Measurements from ENCODE around the gene MARCKS. TPM values are rescaled to one million over a fixed set of nuclear protein-coding genes. Genes with fewer than 3 reads are reported as not detected.

MARCKS gene
- total and polyA plus RNA-seq, 4 donors: 7.7 to 75.6 (median 28.5) TPM

DNA sequence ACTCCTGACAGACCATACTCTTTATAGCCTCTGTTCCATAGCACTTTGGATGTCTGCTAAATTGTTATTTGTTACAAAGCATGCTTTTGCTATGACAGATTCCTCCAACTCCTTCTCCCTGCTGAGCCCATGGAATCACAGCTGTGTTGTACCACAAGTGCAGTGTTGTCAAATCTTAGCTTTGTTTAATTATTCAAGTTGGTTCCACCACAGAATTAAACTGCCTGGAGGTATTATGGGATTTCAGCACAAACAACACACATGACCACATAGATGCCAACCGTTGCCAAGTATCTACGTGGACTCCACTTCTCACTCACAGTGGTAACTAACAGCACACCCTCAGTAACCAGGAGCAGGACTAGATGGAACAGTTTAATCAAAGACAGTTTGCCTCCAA lies 32.7 kb upstream of the MARCKS start:
- Histone ChIP-seq H3K27me3 (ENCODE audit: control insufficient read depth in 1 of 2, insufficient read depth in 2 of 2, low read length in 1 of 2) (no peaks in the 10 kb centered on the region), H3K36me3 (ENCODE audit: control insufficient read depth in 1 of 2, insufficient read depth in 2 of 2, low read length in 1 of 2) (no peaks in the 10 kb centered on the region), H3K27ac (ENCODE audit: low read depth in 1 of 2, low read length in 2 of 2) (no peak overlapping the region), H3K4me1 (ENCODE audit: control insufficient read depth in 1 of 2, insufficient read depth in 2 of 2, low read length in 2 of 2) (no peaks in the 10 kb centered on the region), H3K9me3 (ENCODE audit: control insufficient read depth, low read length) (no peaks in the 10 kb centered on the region), H3K4me3 (ENCODE audit: low read length in 2 of 2) (no peak overlapping the region)
- no peak for ATAC-seq (ENCODE audit: low FRiP score)
- 71 to 87% methylated on average over 2 of the region's 2 CpGs for WGBS, 2 donors
- intact Hi-C loops (cut with DNase I): no loop called here
- DNase-seq: no peak

DNA sequence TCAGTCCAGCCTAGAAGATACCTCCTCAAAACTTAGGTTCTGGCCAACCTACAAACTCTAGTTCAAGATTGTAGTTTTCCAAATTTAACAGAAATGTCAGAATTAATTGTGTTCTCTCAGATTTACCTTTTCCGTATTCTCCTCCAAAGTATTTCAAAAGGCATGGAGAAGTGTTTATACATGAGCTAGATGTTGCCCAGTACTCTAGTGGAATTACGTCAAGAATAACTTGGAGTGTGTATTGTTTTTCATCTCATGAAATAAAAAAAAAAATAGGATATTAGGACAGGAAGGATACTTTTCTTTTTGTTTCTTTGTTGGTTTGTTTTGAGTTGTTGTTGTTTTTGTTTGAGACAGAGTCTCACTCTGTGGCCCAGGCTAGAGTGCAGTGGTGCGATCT lies 32.3 kb upstream of the MARCKS start:
- no peaks in the 10 kb centered on the region for H3K9me3 ChIP-seq (ENCODE audit: control insufficient read depth, low read length)
- H3K4me1 ChIP-seq (ENCODE audit: control insufficient read depth in 1 of 2, insufficient read depth in 2 of 2, low read length in 2 of 2): no peaks in the 10 kb centered on the region
- H3K36me3 ChIP-seq (ENCODE audit: control insufficient read depth in 1 of 2, insufficient read depth in 2 of 2, low read length in 1 of 2): no peaks in the 10 kb centered on the region
- 70 to 80% methylated on average over 3 of the region's 3 CpGs for WGBS, 2 donors
- intact Hi-C loops (cut with DNase I): no loop called here
- no peaks in the 10 kb centered on the region for H3K27me3 ChIP-seq (ENCODE audit: control insufficient read depth in 1 of 2, insufficient read depth in 2 of 2, low read length in 1 of 2)
- DNase-seq: no peak
- no peak overlapping the region for H3K27ac ChIP-seq (ENCODE audit: low read depth in 1 of 2, low read length in 2 of 2)
- H3K4me3 ChIP-seq (ENCODE audit: low read length in 2 of 2): no peak overlapping the region
- no peak for ATAC-seq (ENCODE audit: low FRiP score)

DNA sequence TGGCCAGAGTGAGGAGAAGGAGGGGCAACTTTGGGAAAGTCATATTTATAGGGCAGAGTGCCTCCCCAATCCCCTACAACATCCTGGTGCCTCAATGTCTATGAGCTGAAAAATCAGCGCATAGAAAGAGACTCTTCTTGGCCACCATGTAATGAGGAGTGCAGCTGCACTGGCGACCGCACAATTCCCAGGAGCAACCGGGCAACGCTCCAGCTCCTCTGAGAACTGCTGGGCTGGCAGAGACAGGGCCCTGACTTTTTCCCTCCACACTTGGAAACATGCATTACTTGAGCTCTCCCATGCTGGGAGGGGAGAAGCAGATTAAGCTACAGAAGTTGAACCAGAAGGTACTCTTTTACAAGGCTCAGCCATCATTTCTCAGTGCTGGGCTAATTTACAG lies 31.4 kb upstream of the MARCKS start:
- peak; percentile 85 to 89 for DNase-seq
- WGBS, 2 donors: 3 to 8% methylated on average over 5 of the region's 5 CpGs
- Histone ChIP-seq H3K36me3 (ENCODE audit: control insufficient read depth in 1 of 2, insufficient read depth in 2 of 2, low read length in 1 of 2) (no peaks in the 10 kb centered on the region), H3K4me1 (ENCODE audit: control insufficient read depth in 1 of 2, insufficient read depth in 2 of 2, low read length in 2 of 2) (no peaks in the 10 kb centered on the region), H3K27ac (ENCODE audit: low read depth in 1 of 2, low read length in 2 of 2) (no peak overlapping the region), H3K9me3 (ENCODE audit: control insufficient read depth, low read length) (no peaks in the 10 kb centered on the region), H3K4me3 (ENCODE audit: low read length in 2 of 2) (no peak overlapping the region), H3K27me3 (ENCODE audit: control insufficient read depth in 1 of 2, insufficient read depth in 2 of 2, low read length in 1 of 2) (no peaks in the 10 kb centered on the region)
- intact Hi-C loops (cut with DNase I): no loop called here
- ATAC-seq (ENCODE audit: low FRiP score): peak; percentile 75

DNA sequence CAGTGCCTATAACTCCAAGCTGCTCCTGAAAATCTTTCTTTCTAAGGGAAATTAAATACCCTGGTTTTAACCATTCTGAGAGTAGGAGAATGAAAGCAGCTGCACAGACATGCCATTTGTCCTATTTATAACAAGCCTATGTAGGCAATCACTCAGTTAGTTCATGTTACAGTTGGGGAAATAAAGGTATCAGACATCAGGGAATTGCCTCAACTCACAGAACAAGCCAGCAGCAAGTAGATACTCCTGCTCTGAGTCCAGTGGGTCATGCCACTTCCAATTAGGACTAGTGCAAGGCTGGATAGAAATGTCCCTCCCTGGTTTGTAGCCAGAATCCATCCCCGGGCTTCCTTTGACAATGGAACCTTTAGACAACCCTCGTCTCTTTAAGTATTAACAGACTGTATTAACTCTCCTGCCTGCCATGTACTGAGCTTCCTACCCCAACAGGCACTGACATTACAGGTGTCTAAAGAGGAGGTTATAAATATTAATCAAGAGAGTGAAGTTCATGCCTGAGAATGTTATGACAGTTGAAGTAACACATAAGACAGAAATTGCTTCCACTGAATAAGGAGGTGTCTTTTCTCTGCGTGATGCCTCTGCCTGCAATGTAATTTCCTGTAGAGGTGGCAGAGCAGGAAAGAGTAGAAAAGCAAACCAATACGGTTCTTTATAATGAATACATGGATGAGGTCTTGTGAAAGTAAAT lies 28.0 kb upstream of the MARCKS start:
- DNase-seq: no peak
- WGBS, 2 donors: 93 to 96% methylated on average over 4 of the region's 4 CpGs
- intact Hi-C loops (cut with DNase I): no loop called here
- Histone ChIP-seq H3K4me3 (ENCODE audit: low read length in 2 of 2) (no peak overlapping the region), H3K27me3 (ENCODE audit: control insufficient read depth in 1 of 2, insufficient read depth in 2 of 2, low read length in 1 of 2) (no peaks in the 10 kb centered on the region), H3K9me3 (ENCODE audit: control insufficient read depth, low read length) (no peaks in the 10 kb centered on the region), H3K27ac (ENCODE audit: low read depth in 1 of 2, low read length in 2 of 2) (no peak overlapping the region), H3K4me1 (ENCODE audit: control insufficient read depth in 1 of 2, insufficient read depth in 2 of 2, low read length in 2 of 2) (no peaks in the 10 kb centered on the region), H3K36me3 (ENCODE audit: control insufficient read depth in 1 of 2, insufficient read depth in 2 of 2, low read length in 1 of 2) (no peaks in the 10 kb centered on the region)
- no peak for ATAC-seq (ENCODE audit: low FRiP score)

DNA sequence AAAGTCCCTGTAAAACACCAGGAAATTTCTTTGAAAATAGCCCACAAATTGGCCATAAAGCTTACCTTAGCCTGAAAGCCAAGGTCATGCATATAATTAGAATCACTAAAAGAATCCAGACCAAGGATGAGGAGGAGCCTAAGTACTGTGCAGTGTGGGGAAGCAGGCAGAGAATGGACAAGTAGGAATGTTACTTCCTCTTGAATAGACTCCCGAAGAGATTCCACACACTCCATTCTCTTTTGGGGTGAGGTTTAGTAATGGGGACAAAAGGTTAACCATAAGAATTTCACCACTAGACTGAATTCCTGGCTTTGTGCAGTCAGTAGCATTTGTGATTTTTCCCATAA lies 27.5 kb upstream of the MARCKS start:
- Histone ChIP-seq H3K27ac (ENCODE audit: low read depth in 1 of 2, low read length in 2 of 2) (no peak overlapping the region), H3K9me3 (ENCODE audit: control insufficient read depth, low read length) (no peaks in the 10 kb centered on the region), H3K4me1 (ENCODE audit: control insufficient read depth in 1 of 2, insufficient read depth in 2 of 2, low read length in 2 of 2) (no peaks in the 10 kb centered on the region), H3K27me3 (ENCODE audit: control insufficient read depth in 1 of 2, insufficient read depth in 2 of 2, low read length in 1 of 2) (no peaks in the 10 kb centered on the region), H3K4me3 (ENCODE audit: low read length in 2 of 2) (no peak overlapping the region), H3K36me3 (ENCODE audit: control insufficient read depth in 1 of 2, insufficient read depth in 2 of 2, low read length in 1 of 2) (no peaks in the 10 kb centered on the region)
- no peak for DNase-seq
- WGBS, 2 donors: 79 to 81% methylated on average over 1 of the region's 1 CpG
- intact Hi-C loops (cut with DNase I): no loop called here
- ATAC-seq (ENCODE audit: low FRiP score): no peak

DNA sequence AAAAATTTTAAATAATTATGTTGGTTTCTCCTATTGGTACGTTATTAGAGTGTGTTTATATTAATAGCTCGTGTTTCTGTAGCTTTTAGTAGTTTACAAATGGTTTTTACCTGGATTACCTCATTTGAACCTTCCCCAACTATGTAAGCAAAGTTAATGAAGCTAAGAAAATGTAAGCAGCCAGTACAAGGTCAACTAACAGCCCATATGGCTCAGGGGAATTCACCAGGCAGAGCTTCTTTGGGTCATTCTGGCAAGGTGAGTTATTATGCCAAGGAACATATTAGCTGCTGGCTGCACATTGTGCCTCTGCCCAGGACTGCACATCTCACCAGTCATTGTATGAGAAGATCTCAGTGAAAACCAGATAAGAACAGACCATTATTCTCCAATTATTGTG lies 27.0 kb upstream of the MARCKS start:
- no peaks in the 10 kb centered on the region for H3K36me3 ChIP-seq (ENCODE audit: control insufficient read depth in 1 of 2, insufficient read depth in 2 of 2, low read length in 1 of 2)
- intact Hi-C loops (cut with DNase I): no loop called here
- H3K9me3 ChIP-seq (ENCODE audit: control insufficient read depth, low read length): no peaks in the 10 kb centered on the region
- no peak overlapping the region for H3K27ac ChIP-seq (ENCODE audit: low read depth in 1 of 2, low read length in 2 of 2)
- WGBS, 2 donors: 95 to 96% methylated on average over 2 of the region's 2 CpGs
- DNase-seq: no peak
- no peak overlapping the region for H3K4me3 ChIP-seq (ENCODE audit: low read length in 2 of 2)
- no peaks in the 10 kb centered on the region for H3K27me3 ChIP-seq (ENCODE audit: control insufficient read depth in 1 of 2, insufficient read depth in 2 of 2, low read length in 1 of 2)
- no peaks in the 10 kb centered on the region for H3K4me1 ChIP-seq (ENCODE audit: control insufficient read depth in 1 of 2, insufficient read depth in 2 of 2, low read length in 2 of 2)
- no peak for ATAC-seq (ENCODE audit: low FRiP score)

DNA sequence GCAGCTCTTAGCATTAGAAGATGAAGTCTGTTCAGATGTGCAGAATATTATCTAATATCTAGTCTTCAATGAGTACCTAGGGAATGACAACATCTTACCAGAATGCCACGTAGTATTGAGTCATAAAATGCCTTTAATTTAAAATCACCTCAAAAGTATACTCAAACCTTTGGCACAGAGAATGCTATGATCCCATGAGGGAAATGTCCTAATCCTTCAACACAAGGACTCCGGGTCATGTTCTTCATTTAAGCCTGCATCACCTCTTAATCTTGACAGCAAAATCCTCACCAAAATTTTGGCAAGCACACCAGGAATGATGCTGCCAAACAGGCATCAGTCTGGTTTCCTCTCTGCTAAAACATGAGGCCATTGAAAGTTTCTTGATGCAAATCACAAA lies 23.6 kb upstream of the MARCKS start:
- Histone ChIP-seq H3K27ac (ENCODE audit: low read depth in 1 of 2, low read length in 2 of 2) (no peak overlapping the region), H3K4me3 (ENCODE audit: low read length in 2 of 2) (no peak overlapping the region), H3K36me3 (ENCODE audit: control insufficient read depth in 1 of 2, insufficient read depth in 2 of 2, low read length in 1 of 2) (no peaks in the 10 kb centered on the region), H3K4me1 (ENCODE audit: control insufficient read depth in 1 of 2, insufficient read depth in 2 of 2, low read length in 2 of 2) (no peaks in the 10 kb centered on the region), H3K27me3 (ENCODE audit: control insufficient read depth in 1 of 2, insufficient read depth in 2 of 2, low read length in 1 of 2) (no peaks in the 10 kb centered on the region), H3K9me3 (ENCODE audit: control insufficient read depth, low read length) (no peaks in the 10 kb centered on the region)
- 57 to 59% methylated on average over 2 of the region's 2 CpGs for WGBS, 2 donors
- no peak for ATAC-seq (ENCODE audit: low FRiP score)
- intact Hi-C loops (cut with DNase I): no loop called here
- no peak for DNase-seq

DNA sequence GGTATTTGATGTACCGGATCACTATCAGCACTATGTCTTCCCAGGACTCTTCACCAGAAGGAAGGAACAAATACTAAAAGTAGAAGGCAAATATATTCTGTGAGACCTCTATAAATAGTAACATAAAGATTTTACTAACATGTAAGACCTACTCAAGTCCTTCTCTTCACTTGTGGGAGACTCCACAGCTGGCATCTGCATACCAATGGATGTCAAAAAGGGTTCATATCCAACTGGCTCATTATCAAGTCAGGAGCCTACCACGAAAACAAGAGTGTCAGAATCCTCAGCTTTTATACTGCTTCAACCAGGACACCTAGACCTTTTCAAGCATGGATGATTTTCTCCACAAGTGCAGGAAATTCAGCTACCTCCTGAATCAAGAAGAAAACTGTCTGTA lies 20.0 kb upstream of the MARCKS start:
- no peaks in the 10 kb centered on the region for H3K27me3 ChIP-seq (ENCODE audit: control insufficient read depth in 1 of 2, insufficient read depth in 2 of 2, low read length in 1 of 2)
- ATAC-seq (ENCODE audit: low FRiP score) (no peak), DNase-seq (no peak)
- H3K4me3 ChIP-seq (ENCODE audit: low read length in 2 of 2): no peak overlapping the region
- WGBS, 2 donors: 91 to 93% methylated on average over 2 of the region's 2 CpGs
- H3K36me3 ChIP-seq (ENCODE audit: control insufficient read depth in 1 of 2, insufficient read depth in 2 of 2, low read length in 1 of 2): no peaks in the 10 kb centered on the region
- no peaks in the 10 kb centered on the region for H3K9me3 ChIP-seq (ENCODE audit: control insufficient read depth, low read length)
- no peaks in the 10 kb centered on the region for H3K4me1 ChIP-seq (ENCODE audit: control insufficient read depth in 1 of 2, insufficient read depth in 2 of 2, low read length in 2 of 2)
- no peak overlapping the region for H3K27ac ChIP-seq (ENCODE audit: low read depth in 1 of 2, low read length in 2 of 2)
- intact Hi-C loops (cut with DNase I): no loop called here

DNA sequence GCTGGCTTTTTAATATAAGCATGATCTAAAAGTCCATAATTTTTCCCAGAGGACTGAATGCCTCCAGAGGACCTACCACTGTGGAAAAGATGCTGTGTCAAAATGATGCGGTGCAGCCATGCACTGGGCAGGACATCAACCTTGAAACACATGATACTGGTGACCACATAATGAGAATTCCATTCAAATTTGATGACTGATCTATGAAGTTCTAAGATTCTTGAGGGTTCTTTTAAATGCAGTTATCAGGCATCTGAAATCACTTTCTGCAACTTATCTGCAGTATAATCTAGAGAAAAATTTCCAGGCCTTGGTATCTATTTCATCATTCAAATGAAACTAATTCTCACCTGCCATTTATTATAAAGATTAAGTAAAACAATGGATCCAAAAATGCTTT lies 15.0 kb upstream of the MARCKS start:
- no peaks in the 10 kb centered on the region for H3K4me1 ChIP-seq (ENCODE audit: control insufficient read depth in 1 of 2, insufficient read depth in 2 of 2, low read length in 2 of 2)
- H3K27me3 ChIP-seq (ENCODE audit: control insufficient read depth in 1 of 2, insufficient read depth in 2 of 2, low read length in 1 of 2): no peaks in the 10 kb centered on the region
- H3K9me3 ChIP-seq (ENCODE audit: control insufficient read depth, low read length): no peaks in the 10 kb centered on the region
- intact Hi-C loops (cut with DNase I): no loop called here
- H3K27ac ChIP-seq (ENCODE audit: low read depth in 1 of 2, low read length in 2 of 2): no peak overlapping the region
- no peaks in the 10 kb centered on the region for H3K36me3 ChIP-seq (ENCODE audit: control insufficient read depth in 1 of 2, insufficient read depth in 2 of 2, low read length in 1 of 2)
- H3K4me3 ChIP-seq (ENCODE audit: low read length in 2 of 2): no peak overlapping the region
- DNase-seq (no peak), ATAC-seq (ENCODE audit: low FRiP score) (no peak)
- 32 to 51% methylated on average over 1 of the region's 1 CpG for WGBS, 2 donors
